Heart right ventricle (tissue), 16 donors: ENCODE data around the gene C2orf78. TPM values are rescaled to one million over a fixed set of nuclear protein-coding genes. Genes with fewer than 3 reads are reported as not detected.
"Not testable (repeated sequence)": the region's sequence is repeated elsewhere in the genome, so short reads cannot be mapped to it uniquely, and the experiment has no call there.

Source experiments
- ATAC-seq, 8 donors: fragments of 200-7000 bp; cut with Tn5 transposase; one replicate each; pipeline ENCODE4 v1.9.1; 2020; ENCODE audit warnings: mild to moderate bottlenecking in 8 of 8, moderate library complexity in 8 of 8, moderate number of reproducible peaks in 1 of 8
- DNase-seq, 2 donors: peaks; one replicate each; pipeline ENCODE4 v3.0.0-alpha.2; 2020
- H3K27ac ChIP-seq, 10 donors: fragments of 200-600 bp; sonication (generic) in 2 of 10; one replicate each; pipeline versions ENCODE4 v1.5.0 to v1.8.0; 2020 to 2022; ENCODE audit warnings: mild to moderate bottlenecking in 3 of 10
- H3K27me3 ChIP-seq, 7 donors: fragments of 200-600 bp; one replicate each; pipeline ENCODE4 v1.8.0; 2021 to 2022; ENCODE audit warnings: mild to moderate bottlenecking in 2 of 7
- H3K36me3 ChIP-seq, 9 donors: fragments of 200-600 bp; sonication (generic) in 1 of 9; one replicate each; pipeline versions ENCODE4 v1.5.0 to v1.8.0; 2020 to 2022; ENCODE audit warnings: mild to moderate bottlenecking in 2 of 9
- H3K4me1 ChIP-seq, 9 donors: fragments of 200-600 bp; sonication (generic) in 1 of 9; one replicate each; pipeline versions ENCODE4 v1.5.0 to v1.8.0; 2020 to 2022; ENCODE audit warnings: mild to moderate bottlenecking in 4 of 9
- H3K4me3 ChIP-seq, 10 donors: fragments of 200-600 bp; sonication (generic) in 2 of 10; one replicate each; pipeline versions ENCODE4 v1.5.0 to v1.8.0; 2020 to 2022; ENCODE audit warnings: mild to moderate bottlenecking in 7 of 10, moderate library complexity in 2 of 10
- H3K9me3 ChIP-seq, 11 donors: fragments of 200-600 bp in 10 of 11; sonication (generic) in 2 of 11; one replicate each; pipeline versions ENCODE4 v1.5.0 to v1.8.0; 2013 to 2022; ENCODE audit warnings: mild to moderate bottlenecking in 2 of 11, control low read depth in 1 of 11, moderate library complexity in 1 of 11
- WGBS, 2 donors: extraction: QIAGEN DNeasy Blood & Tissue Kit; methylation state at CpG; one replicate each; pipeline ENCODE4 v1.1.7; 2013; ENCODE audit warnings: inconsistent platforms in 1 of 2; 5-methylcytosine and 5-hydroxymethylcytosine counted together
- intact Hi-C, 10 donors: fragments of 100-400 bp; cut with DNase I; formaldehyde crosslinking; loops; one replicate each; pipeline versions ENCODE4 v1.11.1 to v1.14.2; 2022
- polyA plus RNA-seq, 2 donors: library from polyadenylated mRNA; stranded (reverse); fragments of 200-250 nt; gene quantifications; one replicate each; pipeline ENCODE4 v1.2.3, GENCODE V29; 2013
- total RNA-seq, 10 donors: library from RNA; stranded (reverse); fragmentation: NEBNext Ultra II Directional in 3 of 10; extraction: Animal tissue kit (Norgen Biotek cat#: 25700) in 3 of 10; gene quantifications; one replicate each; pipeline versions ENCODE4 v1.2.1 to v1.2.4, GENCODE V29; 2021 to 2023
- TF ChIP-seq, protein P1 (sequence below), 9 donors: fragments of 200-600 bp; sonication (generic) in 2 of 9; IDR thresholded peaks; one replicate each; pipeline versions ENCODE4 v1.5.0 to v1.8.0; 2021 to 2022; ENCODE audit warnings: antibody characterized with exemption in 9 of 9, mild to moderate bottlenecking in 5 of 9, moderate library complexity in 1 of 9
- donor health status: Arrhythmogenic right ventricular cardiomyopathy.
- donor health status: ischemic (EF 13 %, LVEDD 7.1; RV severe dilation, severe dysfunction).
- donor health status: healthy with polysubstance abuse.
- donor health status: DM: no; HTN: yes; CAD: no.
- donor health status: DM: no; HTN: no; CAD: no.
- donor health status: ischemic (EF 25% LVEDD 6.9; RV normal size, moderate dysfunction).
- donor health status: ischemic (EF 25% LVEDD 5.7; RV mildly dilated, moderate dysfunction).
- donor health status: healthy.
- donor health status: DM: yes; HTN: yes; CAD: no.
- donor health status: Ischemic cardiomyopathy.
- donor health status: ischemic (EF 35%, LVEDD 5.7; RV mildly dilated, moderate dysfunction).
- donor health status: nonischemic (EF 11% LVEDD 7.7; RV severe dilation, severe dysfunction).
- donor health status: DM: yes; HTN: yes; CAD: no.
- donor health status: PGD.
- donor health status: ischemic (EF 29% LVEDD 5.4; RV normal size, mild dysfunction).
- donor health status: nonischemic (EF 23%, LVEDD 6.1; RV moderate dilation, normal function).

Gene C2orf78
- total and polyA plus RNA-seq, 12 donors, result not detected

GRCh38 chr2:73740767-73741166 is 43.2 kb upstream of the C2orf78 start:
- peaks cover 0 to 51% (median 0%) of the 10 kb centered on the region in 9 donors for H3K36me3 ChIP-seq
- H3K27me3 ChIP-seq, result no peaks in the 10 kb centered on the region
- H3K4me3 ChIP-seq, result no peak overlapping the region
- no peak overlapping the region for H3K27ac ChIP-seq
- DNase-seq (no peak), ATAC-seq (no peak)
- 81 to 92% methylated on average over 2 of the region's 2 CpGs for WGBS, 2 donors
- no peaks in the 10 kb centered on the region for H3K9me3 ChIP-seq
- TF ChIP-seq, protein P1, sequence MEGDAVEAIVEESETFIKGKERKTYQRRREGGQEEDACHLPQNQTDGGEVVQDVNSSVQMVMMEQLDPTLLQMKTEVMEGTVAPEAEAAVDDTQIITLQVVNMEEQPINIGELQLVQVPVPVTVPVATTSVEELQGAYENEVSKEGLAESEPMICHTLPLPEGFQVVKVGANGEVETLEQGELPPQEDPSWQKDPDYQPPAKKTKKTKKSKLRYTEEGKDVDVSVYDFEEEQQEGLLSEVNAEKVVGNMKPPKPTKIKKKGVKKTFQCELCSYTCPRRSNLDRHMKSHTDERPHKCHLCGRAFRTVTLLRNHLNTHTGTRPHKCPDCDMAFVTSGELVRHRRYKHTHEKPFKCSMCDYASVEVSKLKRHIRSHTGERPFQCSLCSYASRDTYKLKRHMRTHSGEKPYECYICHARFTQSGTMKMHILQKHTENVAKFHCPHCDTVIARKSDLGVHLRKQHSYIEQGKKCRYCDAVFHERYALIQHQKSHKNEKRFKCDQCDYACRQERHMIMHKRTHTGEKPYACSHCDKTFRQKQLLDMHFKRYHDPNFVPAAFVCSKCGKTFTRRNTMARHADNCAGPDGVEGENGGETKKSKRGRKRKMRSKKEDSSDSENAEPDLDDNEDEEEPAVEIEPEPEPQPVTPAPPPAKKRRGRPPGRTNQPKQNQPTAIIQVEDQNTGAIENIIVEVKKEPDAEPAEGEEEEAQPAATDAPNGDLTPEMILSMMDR (IDR thresholded peaks at IDR 0.05), result no peak
- intact Hi-C loops, result no loop called here
- H3K4me1 ChIP-seq, result peaks cover 0 to 19% (median 15%) of the 10 kb centered on the region in 9 donors

DNA sequence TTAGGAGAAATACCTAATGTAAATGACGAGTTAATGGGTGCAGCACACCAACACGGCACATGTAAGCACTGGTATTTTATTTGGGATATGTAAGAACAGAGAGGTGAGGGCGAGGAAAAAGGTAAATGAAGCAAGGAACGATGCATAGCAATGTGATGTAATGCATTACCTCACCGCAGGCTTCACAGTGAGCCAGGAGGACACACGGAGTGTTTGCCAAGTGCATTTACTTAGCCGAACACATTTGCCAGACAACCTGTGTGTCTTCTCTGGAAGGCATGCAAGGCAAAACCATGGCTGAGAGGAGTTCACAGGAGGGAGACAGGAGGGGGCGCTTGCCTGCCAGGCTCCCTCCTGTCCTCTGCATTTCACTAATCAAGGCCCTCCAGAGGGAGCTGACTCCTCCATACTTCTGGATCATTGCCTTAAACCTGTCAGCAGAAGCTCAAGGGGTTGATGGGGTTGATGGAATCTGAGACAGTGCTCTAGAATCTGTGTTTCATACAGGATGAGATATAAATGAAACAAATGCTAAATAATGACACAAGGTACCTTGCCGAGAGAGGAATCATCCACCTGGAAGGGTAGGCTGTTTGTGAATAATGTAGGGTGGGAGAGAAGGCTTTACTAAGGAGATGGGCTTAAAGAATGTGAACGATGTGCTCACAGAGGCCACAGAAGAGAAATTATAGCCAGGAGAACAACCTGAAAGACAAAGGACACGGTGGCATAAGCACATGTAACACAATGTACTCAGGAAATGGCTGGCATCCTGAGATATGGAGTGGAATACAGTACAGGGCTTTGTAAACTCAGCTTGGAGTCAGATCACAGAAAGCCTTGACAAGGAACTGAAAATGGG is 37.7 kb upstream of the C2orf78 start:
- intact Hi-C loops, result no loop called here
- Histone ChIP-seq H3K27ac (no peak overlapping the region), H3K9me3 (no peaks in the 10 kb centered on the region), H3K27me3 (no peaks in the 10 kb centered on the region), H3K4me3 (no peak overlapping the region), H3K36me3 (peaks cover 0 to 79% (median 10%) of the 10 kb centered on the region in 9 donors), H3K4me1 (peaks cover 0 to 9% (median 0%) of the 10 kb centered on the region in 9 donors)
- WGBS, 2 donors, result 86% methylated on average over 11 of the region's 11 CpGs
- TF ChIP-seq, protein P1 (IDR thresholded peaks at IDR 0.05), result no peak
- DNase-seq, result no peak
- peak in 1 of 8 donors; percentile 71 for ATAC-seq

- TF ChIP-seq, protein P1 (IDR thresholded peaks at IDR 0.05), result no peak
- peaks cover 0 to 79% (median 12%) of the 10 kb centered on the region in 9 donors for H3K36me3 ChIP-seq
- H3K27me3 ChIP-seq, result no peaks in the 10 kb centered on the region
- intact Hi-C loops, result no loop called here
- H3K4me3 ChIP-seq, result no peak overlapping the region
- DNase-seq (no peak), ATAC-seq (no peak)
- peaks cover 0 to 9% (median 0%) of the 10 kb centered on the region in 9 donors for H3K4me1 ChIP-seq
- no peak overlapping the region for H3K27ac ChIP-seq
- H3K9me3 ChIP-seq, result no peaks in the 10 kb centered on the region
- WGBS, 2 donors, result 88 to 89% methylated on average over 3 of the region's 3 CpGs
These were observed 37.1 kb upstream of the C2orf78 start for GRCh38 chr2:73746877-73747208.

- no peak for DNase-seq
- no peak overlapping the region for H3K27ac ChIP-seq
- H3K9me3 ChIP-seq, result peaks cover 0 to 5% (median 0%) of the 10 kb centered on the region in 11 donors
These were observed 34.7 kb upstream of the C2orf78 start for GRCh38 chr2:73749314-73749713.

DNA sequence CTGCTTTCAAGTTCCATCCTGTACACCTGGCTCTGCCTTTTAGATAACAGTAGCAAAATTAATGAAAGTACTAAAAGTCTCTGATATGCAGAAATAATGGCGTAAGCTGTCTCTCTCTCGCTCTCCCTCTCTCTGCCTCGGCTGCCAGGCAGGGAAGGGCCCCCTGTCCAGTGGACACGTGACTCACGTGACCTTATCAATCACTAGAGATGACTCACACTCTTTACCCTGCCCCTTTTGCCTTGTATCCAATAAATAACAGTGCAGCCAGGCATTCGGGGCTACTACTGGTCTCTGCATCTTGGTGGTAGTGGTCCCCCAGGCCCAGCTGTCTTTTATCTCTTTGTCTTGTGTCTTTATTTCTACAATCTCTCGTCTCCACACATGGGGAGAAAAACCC is 29.7 kb upstream of the C2orf78 start:
- not testable (repeated sequence) for H3K27ac ChIP-seq
- H3K36me3 ChIP-seq, result peaks cover 0 to 87% (median 14%) of the 10 kb centered on the region in 9 donors
- WGBS, 2 donors, result 92 to 95% methylated on average over 7 of the region's 7 CpGs

More at GRCh38 chr2:73749314-73749713, 34.7 kb upstream of the C2orf78 start:
- Histone ChIP-seq H3K4me1 (peaks cover 0 to 9% (median 0%) of the 10 kb centered on the region in 9 donors), H3K4me3 (no peak overlapping the region), H3K36me3 (peaks cover 0 to 82% (median 19%) of the 10 kb centered on the region in 9 donors), H3K27me3 (no peaks in the 10 kb centered on the region)
- ATAC-seq, result no peak
- TF ChIP-seq, protein P1 (IDR thresholded peaks at IDR 0.05), result no peak
- intact Hi-C loops, result no loop called here
- 95 to 96% methylated on average over 2 of the region's 2 CpGs for WGBS, 2 donors

More for the DNA sequence above, 29.7 kb upstream of the C2orf78 start:
- DNase-seq, H3K9me3 ChIP-seq, intact Hi-C loops, H3K27me3 ChIP-seq, ATAC-seq, H3K4me3 ChIP-seq, H3K4me1 ChIP-seq: not testable (repeated sequence)
